ENCODE data around the gene EML3. TPM values are rescaled to one million over a fixed set of nuclear protein-coding genes. Genes with fewer than 3 reads are reported as not detected.
"Not testable (repeated sequence)": the region's sequence is repeated elsewhere in the genome, so short reads cannot be mapped to it uniquely, and the experiment has no call there.

Gene EML3
- 19.8 and 28.1 TPM in 2 replicates for total RNA-seq (2014; rRNA removed; shearing (Covaris generic))

- Histone ChIP-seq H3K4me1 (replicated peaks) (peaks cover 13% of the 10 kb centered on the region), H3K4me3 (peak within 1 kb of the TSS; percentile 66), H3K9me3 (replicated peaks) (no peaks in the 10 kb centered on the region), H3K27me3 (replicated peaks) (no peaks in the 10 kb centered on the region), H3K27ac (peak within 1 kb of the TSS; percentile 59), H3K36me3 (peaks cover 61% of the 10 kb centered on the region)
- peak; percentile 76 to 96 for DNase-seq (ENCODE audit: low read depth in 1 of 2, low spot score in 2 of 2)
Measured at GRCh38 chr11:62612366-62613290, at the start of gene EML3, which contains the start of gene ROM1. EML3 (minus strand) TSS chr11:62612775; CDS start chr11:62612457, 318 bp downstream. ROM1 (plus strand) TSS chr11:62613257; CDS start chr11:62613282, 25 bp downstream.

- no peak for DNase-seq (ENCODE audit: low read depth in 1 of 2, low spot score in 2 of 2)
- no peak overlapping the region for H3K27ac ChIP-seq
- no peak overlapping the region for H3K4me3 ChIP-seq
- no peaks in the 10 kb centered on the region for H3K27me3 ChIP-seq (replicated peaks)
- H3K36me3 ChIP-seq: peaks cover 16% of the 10 kb centered on the region
- H3K9me3 ChIP-seq (replicated peaks): no peaks in the 10 kb centered on the region; the same call in 1 of the 2 replicates
- peaks cover 7% of the 10 kb centered on the region for H3K4me1 ChIP-seq (replicated peaks)
Measured at GRCh38 chr11:62656796-62657429, 44.3 kb upstream of the EML3 start.

GRCh38 chr11:62654297-62654696, 41.7 kb upstream of the EML3 start:
- Histone ChIP-seq H3K4me1 (replicated peaks) (peaks cover 7% of the 10 kb centered on the region), H3K27me3 (replicated peaks) (no peaks in the 10 kb centered on the region), H3K4me3 (no peak overlapping the region), H3K9me3 (replicated peaks) (no peaks in the 10 kb centered on the region; the same call in 1 of the 2 replicates), H3K27ac (no peak overlapping the region), H3K36me3 (peaks cover 16% of the 10 kb centered on the region)
- no peak for DNase-seq (ENCODE audit: low read depth in 1 of 2, low spot score in 2 of 2)

GRCh38 chr11:62652161-62653006, 39.8 kb upstream of the EML3 start:
- H3K9me3 ChIP-seq (replicated peaks): no peaks in the 10 kb centered on the region; the same call in 1 of the 2 replicates
- peaks cover 35% of the 10 kb centered on the region for H3K36me3 ChIP-seq
- no peaks in the 10 kb centered on the region for H3K27me3 ChIP-seq (replicated peaks)
- no peak for DNase-seq (ENCODE audit: low read depth in 1 of 2, low spot score in 2 of 2)
- H3K27ac ChIP-seq: peak overlapping the region; percentile 59
- peak overlapping the region; percentile 95 for H3K4me3 ChIP-seq
- H3K4me1 ChIP-seq (replicated peaks): peaks cover 7% of the 10 kb centered on the region

GRCh38 chr11:62650283-62650682, 37.7 kb upstream of the EML3 start:
- Histone ChIP-seq H3K36me3 (peaks cover 49% of the 10 kb centered on the region), H3K4me1 (replicated peaks) (peaks cover 16% of the 10 kb centered on the region)
- not testable (repeated sequence) for DNase-seq (ENCODE audit: low read depth in 1 of 2, low spot score in 2 of 2); H3K9me3 ChIP-seq (replicated peaks); H3K27me3 ChIP-seq (replicated peaks); H3K27ac ChIP-seq; H3K4me3 ChIP-seq

GRCh38 chr11:62649486-62649885, 36.9 kb upstream of the EML3 start:
- Histone ChIP-seq H3K27me3 (replicated peaks) (no peaks in the 10 kb centered on the region), H3K4me1 (replicated peaks) (peaks cover 20% of the 10 kb centered on the region), H3K4me3 (no peak overlapping the region), H3K9me3 (replicated peaks) (no peaks in the 10 kb centered on the region; the same call in 1 of the 2 replicates), H3K27ac (no peak overlapping the region), H3K36me3 (peaks cover 56% of the 10 kb centered on the region)
- no peak for DNase-seq (ENCODE audit: low read depth in 1 of 2, low spot score in 2 of 2)

- H3K36me3 ChIP-seq: peaks cover 61% of the 10 kb centered on the region
- H3K27me3 ChIP-seq (replicated peaks): no peaks in the 10 kb centered on the region
- H3K4me3 ChIP-seq: no peak overlapping the region
- no peak for DNase-seq (ENCODE audit: low read depth in 1 of 2, low spot score in 2 of 2)
- peaks cover 15% of the 10 kb centered on the region for H3K4me1 ChIP-seq (replicated peaks)
- H3K27ac ChIP-seq: no peak overlapping the region
- no peaks in the 10 kb centered on the region; the same call in 1 of the 2 replicates for H3K9me3 ChIP-seq (replicated peaks)
Measured at GRCh38 chr11:62648967-62649364, 36.4 kb upstream of the EML3 start.

- peaks cover 67% of the 10 kb centered on the region for H3K36me3 ChIP-seq
- no peaks in the 10 kb centered on the region for H3K27me3 ChIP-seq (replicated peaks)
- peaks cover 15% of the 10 kb centered on the region for H3K4me1 ChIP-seq (replicated peaks)
- DNase-seq (ENCODE audit: low read depth in 1 of 2, low spot score in 2 of 2): no peak
- no peak overlapping the region for H3K4me3 ChIP-seq
- no peaks in the 10 kb centered on the region; the same call in 1 of the 2 replicates for H3K9me3 ChIP-seq (replicated peaks)
- no peak overlapping the region for H3K27ac ChIP-seq
Measured at GRCh38 chr11:62648185-62648966, 35.8 kb upstream of the EML3 start.

- Histone ChIP-seq H3K4me3 (no peak overlapping the region), H3K36me3 (peaks cover 71% of the 10 kb centered on the region), H3K27me3 (replicated peaks) (no peaks in the 10 kb centered on the region), H3K9me3 (replicated peaks) (no peaks in the 10 kb centered on the region), H3K4me1 (replicated peaks) (peaks cover 15% of the 10 kb centered on the region), H3K27ac (no peak overlapping the region)
- no peak for DNase-seq (ENCODE audit: low read depth in 1 of 2, low spot score in 2 of 2)
Measured at GRCh38 chr11:62647609-62648005, 35.0 kb upstream of the EML3 start.

GRCh38 chr11:62646825-62647608, 34.4 kb upstream of the EML3 start:
- H3K36me3 ChIP-seq: peaks cover 77% of the 10 kb centered on the region
- DNase-seq (ENCODE audit: low read depth in 1 of 2, low spot score in 2 of 2): no peak
- no peak overlapping the region for H3K27ac ChIP-seq
- H3K4me3 ChIP-seq: no peak overlapping the region
- H3K9me3 ChIP-seq (replicated peaks): no peaks in the 10 kb centered on the region
- no peaks in the 10 kb centered on the region for H3K27me3 ChIP-seq (replicated peaks)
- peaks cover 15% of the 10 kb centered on the region for H3K4me1 ChIP-seq (replicated peaks)

- Histone ChIP-seq H3K27me3 (replicated peaks) (no peaks in the 10 kb centered on the region), H3K9me3 (replicated peaks) (no peaks in the 10 kb centered on the region), H3K27ac (peak within 1 kb of the TSS; percentile 67), H3K36me3 (peaks cover 80% of the 10 kb centered on the region), H3K4me3 (peak within 1 kb of the TSS; percentile 77), H3K4me1 (replicated peaks) (peaks cover 15% of the 10 kb centered on the region)
- peak; percentile 96 to 100 for DNase-seq (ENCODE audit: low read depth in 1 of 2, low spot score in 2 of 2)
Measured at GRCh38 chr11:62645946-62646824, 33.6 kb upstream of the EML3 start, which contains the start of gene GANAB. GANAB (minus strand) TSS chr11:62646613; CDS start chr11:62646599, 14 bp downstream.
